Smooth muscle cell (in vitro differentiated cells): ENCODE data around the gene RAB43. TPM values are rescaled to one million over a fixed set of nuclear protein-coding genes. Genes with fewer than 3 reads are reported as not detected.

Source experiments
- DNase-seq: peaks from one replicate; lab custom pipeline; 2025; ENCODE audit not compliant: unreplicated experiment; lab: John Stamatoyannopoulos, UW
- H2AFZ ChIP-seq: fragments of 200-600 bp; sonication (generic); 2 replicates; pipeline ENCODE4 v1.6.0; 2016; ENCODE audit warnings: antibody characterized with exemption, low read depth, mild to moderate bottlenecking
- H3F3A ChIP-seq: fragments of 200-600 bp; sonication (generic); 2 replicates; pipeline ENCODE4 v1.6.0; 2017; ENCODE audit warnings: antibody characterized with exemption, low read depth
- H3K27ac ChIP-seq: fragments of 200-600 bp; sonication (generic); 2 replicates; pipeline ENCODE4 v1.5.1; 2016; ENCODE audit warnings: low read depth, mild to moderate bottlenecking
- H3K27me3 ChIP-seq: fragments of 200-600 bp; sonication (generic); 2 replicates; pipeline ENCODE4 v1.6.1; 2016; ENCODE audit warnings: low read depth, mild to moderate bottlenecking
- H3K36me3 ChIP-seq: fragments of 200-600 bp; sonication (generic); 2 replicates; pipeline ENCODE4 v1.5.1; 2016; ENCODE audit warnings: low read depth
- H3K4me1 ChIP-seq: fragments of 200-600 bp; sonication (generic); 2 replicates; pipeline ENCODE4 v1.5.1; 2016; ENCODE audit warnings: low read depth
- H3K4me2 ChIP-seq: fragments of 200-600 bp; sonication (generic); 2 replicates; pipeline ENCODE4 v1.6.0; 2016; ENCODE audit warnings: mild to moderate bottlenecking
- H3K4me3 ChIP-seq: fragments of 200-600 bp; sonication (generic); 2 replicates; pipeline ENCODE4 v1.5.1; 2016; ENCODE audit warnings: mild to moderate bottlenecking
- H3K79me2 ChIP-seq: fragments of 200-600 bp; sonication (generic); 2 replicates; pipeline ENCODE4 v1.6.0; 2016; ENCODE audit warnings: low read depth, mild to moderate bottlenecking
- H3K9ac ChIP-seq: fragments of 200-600 bp; sonication (generic); 2 replicates; pipeline ENCODE4 v1.6.0; 2016; ENCODE audit warnings: low read depth
- H3K9me3 ChIP-seq: fragments of 200-600 bp; sonication (generic); replicated peaks from 2 replicates; pipeline ENCODE4 v1.5.1; 2016; ENCODE audit warnings: low read depth
- H4K20me1 ChIP-seq: fragments of 200-600 bp; sonication (generic); 2 replicates; pipeline ENCODE4 v1.6.0; 2016; ENCODE audit warnings: low read depth
- CTCF ChIP-seq: fragments of 200-600 bp; sonication (generic); IDR thresholded peaks from 2 replicates; pipeline ENCODE4 v1.5.1; 2017; ENCODE audit warnings: borderline replicate concordance, mild to moderate bottlenecking, antibody characterized with exemption; ENCODE audit not compliant: insufficient read depth, poor library complexity, severe bottlenecking
- WGBS: methylation state at CpG from one replicate; pipeline ENCODE4 v1.1.7; 2016; ENCODE audit warnings: low lambda C conversion rate; 5-methylcytosine and 5-hydroxymethylcytosine counted together
- polyA plus RNA-seq: library from polyadenylated mRNA; unstranded; fragments of >200 nt; fragmentation: Nextera tagmentation; extraction: Ambion mirVana; gene quantifications from 2 replicates; pipeline ENCODE4 v1.2.1, GENCODE V29; 2016
- total RNA-seq: library from RNA; depleted of rRNA; stranded (reverse); fragments of >200 nt; gene quantifications from 2 replicates; pipeline ENCODE4 v1.2.3, GENCODE V29; 2014

The RAB43 gene
- total and polyA plus RNA-seq, 2 experiments from 2014 or later, result 9.5 to 20.8 TPM

DNA sequence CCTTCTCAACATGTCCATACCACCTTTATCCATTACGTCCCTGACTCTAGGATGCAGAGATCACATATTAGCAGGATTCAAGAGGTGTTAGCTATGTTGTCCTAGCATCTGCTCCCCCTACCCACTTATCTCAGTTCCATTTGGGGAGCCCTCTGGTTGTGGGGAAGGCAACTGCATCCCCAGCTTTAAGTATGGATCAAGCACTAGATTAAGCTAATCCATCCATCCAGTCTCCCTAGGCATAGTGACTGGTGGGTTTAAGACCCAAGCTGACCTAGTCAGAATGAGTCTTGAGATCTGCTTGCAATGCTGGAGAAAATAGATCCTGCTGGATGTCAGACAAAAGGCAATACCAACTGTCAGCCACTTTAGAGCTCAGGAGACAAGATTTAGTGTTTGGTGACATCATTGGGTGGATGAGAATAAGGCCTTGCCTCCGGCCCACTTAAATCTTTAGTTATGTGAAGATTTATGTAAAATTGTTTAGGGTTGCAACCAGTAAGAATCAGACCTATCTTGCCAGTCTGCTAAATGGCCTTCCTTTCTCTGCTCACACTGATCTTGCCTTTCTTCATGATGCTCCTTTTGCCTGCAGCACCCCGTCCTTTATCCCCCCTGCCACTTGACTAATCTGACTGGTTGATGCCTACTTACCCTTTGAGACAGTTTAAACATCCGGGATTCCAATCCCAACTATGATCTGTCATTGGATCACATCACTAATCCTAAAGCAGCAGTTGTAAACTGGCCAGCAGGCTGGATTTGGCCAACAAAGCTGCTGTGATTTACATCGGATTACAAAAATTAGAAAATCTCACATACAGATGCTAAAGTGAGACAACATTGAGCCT is 41.4 kb upstream of the RAB43 start:
- Histone ChIP-seq H2AFZ (no peak overlapping the region), H4K20me1 (no peaks in the 10 kb centered on the region), H3K27me3 (no peaks in the 10 kb centered on the region), H3K4me3 (no peak overlapping the region), H3K4me1 (peaks cover 12% of the 10 kb centered on the region), H3K4me2 (peak overlapping the region; percentile 93), H3K36me3 (peaks cover 9% of the 10 kb centered on the region), H3K9me3 (no peaks in the 10 kb centered on the region), H3K27ac (peak overlapping the region; percentile 99), H3F3A (peaks cover 39% of the 10 kb centered on the region), H3K79me2 (peaks cover 20% of the 10 kb centered on the region), H3K9ac (no peak overlapping the region)
- no peak for DNase-seq
- peak; percentile 13 for TF ChIP-seq CTCF
- WGBS, result 78% methylated on average over 5 of the region's 5 CpGs

GRCh38 chr3:129161860-129162271 is 40.3 kb upstream of the RAB43 start:
- Histone ChIP-seq H3K79me2 (peaks cover 20% of the 10 kb centered on the region), H2AFZ (peak overlapping the region; percentile 100), H3K4me3 (peak overlapping the region; percentile 86), H3K4me1 (peaks cover 12% of the 10 kb centered on the region), H3K27me3 (no peaks in the 10 kb centered on the region), H4K20me1 (no peaks in the 10 kb centered on the region), H3K36me3 (peaks cover 8% of the 10 kb centered on the region), H3K9ac (peak overlapping the region; percentile 99), H3K4me2 (peak overlapping the region; percentile 93), H3K9me3 (no peaks in the 10 kb centered on the region), H3F3A (peaks cover 30% of the 10 kb centered on the region), H3K27ac (peak overlapping the region; percentile 99)
- no peak for TF ChIP-seq CTCF
- 14% methylated on average over 12 of the region's 12 CpGs for WGBS
- no peak for DNase-seq

GRCh38 chr3:129160891-129161859 is 39.6 kb upstream of the RAB43 start, which contains the start of gene ISY1:
Gene ISY1, minus strand, starts transcription at chr3:129161063. Its CDS starts 88 bp downstream, at chr3:129160975.
- Histone ChIP-seq H3K36me3 (peaks cover 7% of the 10 kb centered on the region), H3K79me2 (peaks cover 20% of the 10 kb centered on the region), H3F3A (peaks cover 23% of the 10 kb centered on the region), H3K9me3 (no peaks in the 10 kb centered on the region), H4K20me1 (no peaks in the 10 kb centered on the region), H3K4me1 (peaks cover 12% of the 10 kb centered on the region), H3K27ac (peak within 1 kb of the TSS; percentile 99), H3K4me2 (peak within 1 kb of the TSS; percentile 93), H2AFZ (peak within 1 kb of the TSS; percentile 100), H3K9ac (peak within 1 kb of the TSS; percentile 99), H3K4me3 (peak within 1 kb of the TSS; percentile 86), H3K27me3 (no peaks in the 10 kb centered on the region)
- DNase-seq, result peak; percentile 74
- peak; percentile 76 for TF ChIP-seq CTCF
- WGBS, result under 1% methylated on average over 58 of the region's 67 CpGs
